ENCODE measurements around the gene ST14. TPM values are rescaled to one million over a fixed set of nuclear protein-coding genes. Genes with fewer than 3 reads are reported as not detected.

The ST14 gene
- total and polyA plus RNA-seq, 8 donors, result 37.5 to 101 (median 48.5) TPM

DNA sequence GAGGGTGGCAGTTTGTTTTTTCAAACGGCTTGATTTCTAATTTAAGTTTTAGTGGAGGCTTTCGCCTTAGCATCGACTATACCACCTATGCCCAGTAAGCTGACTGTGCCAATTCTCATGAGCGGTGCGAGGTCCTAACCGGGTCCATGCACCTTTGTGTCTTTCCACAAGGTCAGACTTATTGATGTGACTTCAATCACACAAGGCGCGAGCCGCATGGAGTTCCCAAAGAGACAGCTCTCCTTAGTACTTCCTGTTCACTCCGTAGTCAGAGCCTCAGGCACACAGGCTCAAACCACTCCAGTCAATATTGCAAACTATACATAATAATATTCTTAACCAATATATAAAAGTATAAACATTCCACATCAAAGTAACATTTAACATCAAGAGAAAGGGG, 18.2 kb downstream of the ST14 start:
- intact Hi-C loops (cut with DNase I), result no loop called here

DNA sequence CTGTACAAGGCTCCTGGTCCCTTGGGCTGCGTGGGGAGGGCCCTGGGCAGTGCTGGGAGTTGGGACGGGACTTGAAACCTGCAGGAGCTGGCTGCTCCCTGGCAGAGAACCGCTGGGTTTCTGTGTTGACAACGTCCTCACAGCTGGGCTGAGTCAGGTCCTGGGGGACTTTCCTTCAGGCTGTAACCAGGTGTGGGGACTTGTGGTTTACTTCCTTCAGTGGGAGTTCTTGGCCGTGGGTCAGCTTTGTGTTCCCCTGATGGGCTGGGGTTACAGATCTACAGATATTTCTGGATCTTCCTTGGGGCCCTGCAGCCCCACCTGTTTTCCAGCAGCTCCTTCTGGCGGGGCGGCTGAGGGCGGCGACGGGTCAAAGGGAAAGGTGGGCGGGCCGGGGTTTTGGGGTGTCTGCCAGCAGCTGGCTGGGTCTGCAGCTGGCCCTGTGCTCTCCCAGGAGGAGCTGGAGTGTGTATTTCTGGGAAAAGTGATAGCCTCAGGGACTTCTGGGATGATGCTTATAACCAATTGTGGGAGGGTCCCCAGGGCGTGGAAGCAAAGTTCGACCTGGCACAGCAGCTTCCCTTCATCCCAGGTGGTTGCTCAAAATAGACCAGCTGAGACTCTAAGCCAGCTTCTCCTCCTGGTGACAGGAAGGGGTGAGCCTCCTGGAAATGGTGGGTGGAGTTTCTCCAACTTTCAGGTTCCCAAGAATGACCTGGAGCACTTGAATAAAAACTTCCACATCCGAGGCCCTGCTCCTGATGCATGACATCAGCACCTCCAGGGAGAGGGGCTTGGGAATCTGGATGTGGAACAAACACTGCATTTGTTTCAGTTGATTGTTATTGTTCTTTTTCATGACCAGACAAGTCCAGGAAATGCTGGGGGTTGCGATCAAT, 19.1 kb downstream of the ST14 start:
- peak in 2 of 4 donors; percentile 12 to 31 for ATAC-seq
- Histone ChIP-seq H3K27me3 (no peaks in the 10 kb centered on the region), H3K36me3 (no peaks in the 10 kb centered on the region), H3K9me3 (no peaks in the 10 kb centered on the region), H3K27ac (peak overlapping the region in 3 of 4 donors; percentile 73 to 83 (median 82)), H3K4me3 (no peak overlapping the region), H3K4me1 (peaks cover 34 to 48% (median 47%) of the 10 kb centered on the region in 3 donors)
- WGBS, 2 donors, result 40 to 42% methylated on average over 16 of the region's 16 CpGs
- intact Hi-C loops (cut with DNase I), result no loop called here
- TF ChIP-seq, protein P1, sequence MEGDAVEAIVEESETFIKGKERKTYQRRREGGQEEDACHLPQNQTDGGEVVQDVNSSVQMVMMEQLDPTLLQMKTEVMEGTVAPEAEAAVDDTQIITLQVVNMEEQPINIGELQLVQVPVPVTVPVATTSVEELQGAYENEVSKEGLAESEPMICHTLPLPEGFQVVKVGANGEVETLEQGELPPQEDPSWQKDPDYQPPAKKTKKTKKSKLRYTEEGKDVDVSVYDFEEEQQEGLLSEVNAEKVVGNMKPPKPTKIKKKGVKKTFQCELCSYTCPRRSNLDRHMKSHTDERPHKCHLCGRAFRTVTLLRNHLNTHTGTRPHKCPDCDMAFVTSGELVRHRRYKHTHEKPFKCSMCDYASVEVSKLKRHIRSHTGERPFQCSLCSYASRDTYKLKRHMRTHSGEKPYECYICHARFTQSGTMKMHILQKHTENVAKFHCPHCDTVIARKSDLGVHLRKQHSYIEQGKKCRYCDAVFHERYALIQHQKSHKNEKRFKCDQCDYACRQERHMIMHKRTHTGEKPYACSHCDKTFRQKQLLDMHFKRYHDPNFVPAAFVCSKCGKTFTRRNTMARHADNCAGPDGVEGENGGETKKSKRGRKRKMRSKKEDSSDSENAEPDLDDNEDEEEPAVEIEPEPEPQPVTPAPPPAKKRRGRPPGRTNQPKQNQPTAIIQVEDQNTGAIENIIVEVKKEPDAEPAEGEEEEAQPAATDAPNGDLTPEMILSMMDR (IDR thresholded peaks at IDR 0.05), result no peak
- peak in 2 of 6 donors; percentile 25 to 61 for DNase-seq
- no peak for FAIRE-seq

More for the DNA sequence above, 18.2 kb downstream of the ST14 start:
- no peak for DNase-seq
- H3K27me3 ChIP-seq, result no peaks in the 10 kb centered on the region
- TF ChIP-seq, protein P1 (IDR thresholded peaks at IDR 0.05), result no peak
- H3K4me3 ChIP-seq, result no peak overlapping the region
- ATAC-seq, result no peak
- WGBS, 2 donors, result 50 to 65% methylated on average over 10 of the region's 10 CpGs
- H3K9me3 ChIP-seq, result no peaks in the 10 kb centered on the region
- H3K36me3 ChIP-seq, result no peaks in the 10 kb centered on the region
- peak overlapping the region in 3 of 4 donors; percentile 73 to 83 (median 82) for H3K27ac ChIP-seq
- no peak for FAIRE-seq
- H3K4me1 ChIP-seq, result peaks cover 34 to 48% (median 47%) of the 10 kb centered on the region in 3 donors

DNA sequence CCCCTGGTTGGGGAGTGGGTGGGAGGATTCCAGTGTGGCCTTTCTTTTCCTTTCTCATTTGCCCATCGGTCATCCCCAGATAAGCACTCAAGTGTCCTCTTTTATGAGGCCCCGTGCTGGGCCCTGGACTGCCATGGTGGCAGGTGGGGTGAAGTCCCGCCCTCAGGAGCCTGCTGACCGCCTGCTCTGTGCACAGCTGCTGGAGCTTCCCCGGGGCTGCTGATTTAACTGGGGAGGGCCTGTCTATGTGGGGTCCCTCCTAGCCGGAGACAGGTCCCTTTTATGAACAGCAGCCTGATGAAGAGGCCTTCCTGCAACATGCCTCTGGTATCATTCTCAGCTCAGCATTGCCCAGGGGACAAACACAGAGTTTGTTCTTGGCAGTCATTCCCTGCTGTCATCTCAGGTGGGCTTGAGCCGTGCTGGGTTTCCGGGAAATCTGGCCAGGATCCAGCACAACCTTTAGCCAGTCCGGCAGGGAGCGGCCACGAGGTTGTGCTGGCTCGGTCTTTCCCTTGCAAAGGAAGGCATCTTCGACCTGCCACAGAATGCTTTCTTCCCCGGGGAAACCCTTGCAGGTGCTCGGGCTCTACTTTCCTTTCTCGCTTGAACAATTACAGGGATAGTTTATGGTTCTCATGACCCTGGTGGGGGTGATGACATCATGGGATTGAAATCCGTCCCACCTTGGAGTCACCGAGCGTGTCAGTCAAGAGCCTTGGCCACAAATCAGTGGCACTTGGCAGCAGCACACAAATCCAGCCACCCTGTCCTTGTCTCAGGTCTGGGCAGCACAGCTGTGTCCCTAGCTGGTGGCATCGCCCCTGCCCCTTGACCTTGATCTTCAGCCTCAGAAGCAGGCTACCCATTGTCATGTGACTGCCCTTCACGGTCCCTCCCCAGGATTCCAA, 20.1 kb downstream of the ST14 start:
- WGBS, 2 donors, result 26 to 30% methylated on average over 21 of the region's 21 CpGs

DNA sequence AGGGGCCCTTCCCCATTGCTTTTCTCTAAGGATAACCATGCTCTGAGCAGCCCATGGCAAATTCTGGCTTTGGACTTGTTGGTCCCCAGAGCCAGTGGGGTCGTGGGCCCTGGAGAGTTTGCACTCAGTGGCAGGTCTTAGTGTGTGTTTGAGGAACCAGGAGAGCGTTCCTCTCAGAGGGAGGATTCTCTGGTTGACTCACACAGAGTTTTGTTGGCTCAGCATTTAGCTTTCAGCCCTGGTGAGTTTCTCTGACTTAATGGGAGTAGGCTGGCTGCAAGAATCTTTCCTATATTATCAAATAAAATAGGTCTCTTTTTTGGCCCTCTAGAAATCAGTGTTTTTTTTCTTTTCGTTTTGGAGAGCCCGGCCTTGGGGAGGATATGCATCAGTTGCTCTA, 20.9 kb downstream of the ST14 start:
- 34 to 45% methylated on average over 4 of the region's 4 CpGs for WGBS, 2 donors
- ATAC-seq (peak in 3 of 4 donors; percentile 14 to 63 (median 18)), FAIRE-seq (no peak), DNase-seq (peak in 1 of 6 donors; percentile 28)
- H3K36me3 ChIP-seq, result no peaks in the 10 kb centered on the region
- TF ChIP-seq, protein P1 (IDR thresholded peaks at IDR 0.05), result no peak
- no peaks in the 10 kb centered on the region for H3K9me3 ChIP-seq
- intact Hi-C loops (cut with DNase I), result no loop called here
- no peaks in the 10 kb centered on the region for H3K27me3 ChIP-seq
- H3K4me1 ChIP-seq, result peaks cover 34 to 48% (median 47%) of the 10 kb centered on the region in 3 donors
- H3K4me3 ChIP-seq, result no peak overlapping the region
- H3K27ac ChIP-seq, result peak overlapping the region; percentile 53 to 83 (median 78)

More for the DNA sequence above, 20.1 kb downstream of the ST14 start:
- Histone ChIP-seq H3K4me3 (no peak overlapping the region), H3K36me3 (no peaks in the 10 kb centered on the region), H3K27me3 (no peaks in the 10 kb centered on the region), H3K27ac (peak overlapping the region; percentile 53 to 83 (median 78)), H3K4me1 (peaks cover 34 to 48% (median 47%) of the 10 kb centered on the region in 3 donors), H3K9me3 (no peaks in the 10 kb centered on the region)
- ATAC-seq (peak; percentile 44 to 48 (median 47)), FAIRE-seq (no peak), DNase-seq (peak in 5 of 6 donors; percentile 60 to 77 (median 68))
- TF ChIP-seq, protein P1 (IDR thresholded peaks at IDR 0.05), result no peak
- intact Hi-C loops (cut with DNase I), result no loop called here
